Hepatocyte (in vitro differentiated cells): ENCODE results near the gene CAPN8. TPM values are rescaled to one million over a fixed set of nuclear protein-coding genes. Genes with fewer than 3 reads are reported as not detected.

ENCODE experiments used
- DNase-seq: peaks from one replicate; pipeline ENCODE4 v3.0.0-alpha.2; 2016; ENCODE audit warnings: low spot score
- H2AFZ ChIP-seq: fragments of 200-600 bp; sonication (generic); 2 replicates; pipeline ENCODE4 v1.6.0; 2016; ENCODE audit warnings: antibody characterized with exemption, mild to moderate bottlenecking
- H3K27ac ChIP-seq: fragments of 200-600 bp; sonication (generic); 2 replicates; pipeline ENCODE4 v1.5.1; 2016; ENCODE audit warnings: mild to moderate bottlenecking
- H3K27me3 ChIP-seq: fragments of 200-600 bp; sonication (generic); 2 replicates; pipeline ENCODE4 v1.6.1; 2016
- H3K36me3 ChIP-seq: fragments of 200-600 bp; sonication (generic); replicated peaks from 2 replicates; pipeline ENCODE4 v1.5.1; 2016; ENCODE audit warnings: low read depth; ENCODE audit not compliant: insufficient read depth
- H3K4me1 ChIP-seq: fragments of 200-600 bp; sonication (generic); 2 replicates; pipeline ENCODE4 v1.5.1; 2016; ENCODE audit warnings: mild to moderate bottlenecking, moderate library complexity; ENCODE audit not compliant: insufficient read depth
- H3K4me2 ChIP-seq: fragments of 200-600 bp; sonication (generic); 2 replicates; pipeline ENCODE4 v1.6.0; 2016
- H3K4me3 ChIP-seq: fragments of 200-600 bp; sonication (generic); 2 replicates; pipeline ENCODE4 v1.5.1; 2016; ENCODE audit warnings: mild to moderate bottlenecking
- H3K79me2 ChIP-seq: fragments of 200-600 bp; sonication (generic); 2 replicates; pipeline ENCODE4 v1.6.0; 2017; ENCODE audit warnings: mild to moderate bottlenecking
- H3K9me2 ChIP-seq: fragments of 200-600 bp; sonication (generic); replicated peaks from 2 replicates; pipeline ENCODE4 v1.6.0; 2017; ENCODE audit warnings: mild to moderate bottlenecking; ENCODE audit not compliant: insufficient read depth
- H3K9me3 ChIP-seq: fragments of 200-600 bp; sonication (generic); 2 replicates; pipeline ENCODE4 v1.5.1; 2016; ENCODE audit warnings: low read depth, mild to moderate bottlenecking
- H4K20me1 ChIP-seq: fragments of 200-600 bp; sonication (generic); 2 replicates; pipeline ENCODE4 v1.6.0; 2016; ENCODE audit warnings: mild to moderate bottlenecking; ENCODE audit not compliant: insufficient read depth, poor library complexity, severe bottlenecking
- CTCF ChIP-seq: fragments of 200-600 bp; sonication (generic); IDR thresholded peaks from 2 replicates; pipeline ENCODE4 v1.5.1; 2016; ENCODE audit warnings: antibody characterized with exemption, mild to moderate bottlenecking; ENCODE audit not compliant: poor library complexity
- EZH2 ChIP-seq: fragments of 200-600 bp; sonication (generic); IDR thresholded peaks from 2 replicates; pipeline ENCODE4 v1.6.1; 2016; ENCODE audit warnings: antibody characterized with exemption, mild to moderate bottlenecking, borderline replicate concordance
- EZH2phosphoT487 ChIP-seq: fragments of 200-600 bp; sonication (generic); IDR thresholded peaks from one replicate; pipeline ENCODE4 v1.6.1; 2018; ENCODE audit warnings: antibody characterized with exemption, mild to moderate bottlenecking, low read depth, moderate library complexity; ENCODE audit not compliant: unreplicated experiment, severe bottlenecking
- WGBS: methylation state at CpG from one replicate; pipeline ENCODE4 v1.1.6; 2016; ENCODE audit warnings: low lambda C conversion rate; ENCODE audit errors: missing lambda C conversion rate; 5-methylcytosine and 5-hydroxymethylcytosine counted together
- polyA plus RNA-seq: library from polyadenylated mRNA; unstranded; fragments of >200 nt; fragmentation: Nextera tagmentation; extraction: Ambion mirVana; gene quantifications from 2 replicates; pipeline ENCODE4 v1.2.1, GENCODE V29; 2016
- total RNA-seq: library from RNA; depleted of rRNA; stranded (reverse); fragments of >200 nt; gene quantifications from 2 replicates; pipeline ENCODE4 v1.2.3, GENCODE V29; 2014

The CAPN8 gene
- total and polyA plus RNA-seq, 2 experiments from 2014 or later: 16.4 to 18.0 TPM

- WGBS: 94% methylated on average over 14 of the region's 14 CpGs
- Histone ChIP-seq H4K20me1 (no peaks in the 10 kb centered on the region), H3K9me3 (no peaks in the 10 kb centered on the region), H3K4me1 (peaks cover 5% of the 10 kb centered on the region), H2AFZ (no peak overlapping the region), H3K9me2 (no peaks in the 10 kb centered on the region), H3K27me3 (no peaks in the 10 kb centered on the region), H3K27ac (peak overlapping the region; percentile 77), H3K36me3 (no peaks in the 10 kb centered on the region), H3K79me2 (no peaks in the 10 kb centered on the region), H3K4me3 (no peak overlapping the region), H3K4me2 (no peak overlapping the region)
- TF ChIP-seq EZH2: no peak
- TF ChIP-seq EZH2phosphoT487: no peak
- TF ChIP-seq CTCF: no peak
- DNase-seq: no peak
These were observed 12.5 kb downstream of the CAPN8 start for GRCh38 chr1:223653015-223653414.

- H3K9me2 ChIP-seq: no peaks in the 10 kb centered on the region
- no peak overlapping the region for H3K4me2 ChIP-seq
- peaks cover 5% of the 10 kb centered on the region for H3K4me1 ChIP-seq
- no peak for DNase-seq
- no peak overlapping the region for H3K4me3 ChIP-seq
- no peak overlapping the region for H2AFZ ChIP-seq
- H3K79me2 ChIP-seq: no peaks in the 10 kb centered on the region
- no peaks in the 10 kb centered on the region for H3K9me3 ChIP-seq
- H3K36me3 ChIP-seq: no peaks in the 10 kb centered on the region
- no peaks in the 10 kb centered on the region for H3K27me3 ChIP-seq
- 80% methylated on average over 12 of the region's 12 CpGs for WGBS
- TF ChIP-seq EZH2 (no peak), EZH2phosphoT487 (no peak), CTCF (no peak)
- H4K20me1 ChIP-seq: no peaks in the 10 kb centered on the region
- H3K27ac ChIP-seq: no peak overlapping the region
These were observed 13.0 kb downstream of the CAPN8 start for GRCh38 chr1:223652436-223652941.

- Histone ChIP-seq H4K20me1 (no peaks in the 10 kb centered on the region), H3K4me2 (no peak overlapping the region), H3K4me3 (no peak overlapping the region), H3K79me2 (no peaks in the 10 kb centered on the region), H3K9me3 (no peaks in the 10 kb centered on the region), H3K27me3 (no peaks in the 10 kb centered on the region), H3K36me3 (no peaks in the 10 kb centered on the region), H3K4me1 (peaks cover 5% of the 10 kb centered on the region), H3K9me2 (no peaks in the 10 kb centered on the region), H2AFZ (no peak overlapping the region), H3K27ac (no peak overlapping the region)
- TF ChIP-seq EZH2: no peak
- DNase-seq: no peak
- 73% methylated on average over 8 of the region's 8 CpGs for WGBS
These were observed 14.1 kb downstream of the CAPN8 start for GRCh38 chr1:223651291-223651991.

- Histone ChIP-seq H3K4me2 (no peak overlapping the region), H3K27ac (no peak overlapping the region), H3K9me3 (no peaks in the 10 kb centered on the region), H2AFZ (no peak overlapping the region), H4K20me1 (no peaks in the 10 kb centered on the region), H3K36me3 (no peaks in the 10 kb centered on the region), H3K27me3 (no peaks in the 10 kb centered on the region), H3K4me1 (peaks cover 5% of the 10 kb centered on the region), H3K9me2 (no peaks in the 10 kb centered on the region), H3K79me2 (no peaks in the 10 kb centered on the region), H3K4me3 (no peak overlapping the region)
- no peak for DNase-seq
- no peak for TF ChIP-seq EZH2phosphoT487
- TF ChIP-seq EZH2: no peak
- TF ChIP-seq CTCF: no peak
- WGBS: 90% methylated on average over 2 of the region's 2 CpGs
These were observed 15.0 kb downstream of the CAPN8 start for GRCh38 chr1:223650465-223650864.
